Kidney capillary endothelial cell (primary cell): Measurements from ENCODE around the gene PRC1.
"Not testable (repeated sequence)": the region's sequence is repeated elsewhere in the genome, so short reads cannot be mapped to it uniquely, and the experiment has no call there.

Source experiments
- DNase-seq: peaks from one replicate; pipeline ENCODE4 v3.0.0-alpha.2; 2018; ENCODE audit warnings: low spot score

PRC1 gene

DNA sequence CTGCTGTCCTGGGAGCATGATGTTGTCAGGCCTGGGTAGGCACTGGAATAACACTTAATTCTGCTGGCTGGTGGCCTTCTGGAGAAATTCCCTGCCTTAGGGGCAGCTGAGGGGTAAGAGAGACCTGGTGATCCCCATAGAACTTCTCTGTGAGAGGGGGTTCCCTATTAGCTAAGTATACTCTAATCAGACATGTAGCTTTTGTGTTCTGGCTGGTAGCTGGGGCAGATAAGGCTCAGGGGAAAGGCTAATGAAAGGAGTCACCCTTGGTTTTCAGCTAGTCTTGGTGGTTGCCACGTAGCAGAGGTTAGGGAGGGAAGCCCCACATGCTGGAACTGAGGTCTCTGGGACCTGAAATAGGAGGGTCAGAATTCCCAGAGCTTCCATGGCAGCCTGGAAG, 61.0 kb downstream of the PRC1 start:
- no peak for DNase-seq

DNA sequence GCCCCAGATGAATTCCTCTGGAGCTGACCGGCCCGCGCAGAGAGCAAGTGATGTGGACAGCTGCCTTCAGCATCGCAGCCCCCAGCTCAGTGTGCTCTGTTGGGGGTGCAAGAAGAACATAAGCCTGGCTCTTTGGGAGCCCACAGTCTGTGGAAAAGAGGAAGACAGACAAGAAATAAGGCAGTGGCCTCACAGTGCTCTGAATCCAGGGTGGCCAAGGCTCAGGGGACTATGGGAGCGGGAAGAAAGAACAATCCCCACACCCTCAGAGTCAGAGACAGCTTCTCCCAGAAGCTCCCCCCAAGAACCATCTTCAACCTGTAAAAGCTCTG, 61.7 kb downstream of the PRC1 start:
- DNase-seq, result no peak

DNA sequence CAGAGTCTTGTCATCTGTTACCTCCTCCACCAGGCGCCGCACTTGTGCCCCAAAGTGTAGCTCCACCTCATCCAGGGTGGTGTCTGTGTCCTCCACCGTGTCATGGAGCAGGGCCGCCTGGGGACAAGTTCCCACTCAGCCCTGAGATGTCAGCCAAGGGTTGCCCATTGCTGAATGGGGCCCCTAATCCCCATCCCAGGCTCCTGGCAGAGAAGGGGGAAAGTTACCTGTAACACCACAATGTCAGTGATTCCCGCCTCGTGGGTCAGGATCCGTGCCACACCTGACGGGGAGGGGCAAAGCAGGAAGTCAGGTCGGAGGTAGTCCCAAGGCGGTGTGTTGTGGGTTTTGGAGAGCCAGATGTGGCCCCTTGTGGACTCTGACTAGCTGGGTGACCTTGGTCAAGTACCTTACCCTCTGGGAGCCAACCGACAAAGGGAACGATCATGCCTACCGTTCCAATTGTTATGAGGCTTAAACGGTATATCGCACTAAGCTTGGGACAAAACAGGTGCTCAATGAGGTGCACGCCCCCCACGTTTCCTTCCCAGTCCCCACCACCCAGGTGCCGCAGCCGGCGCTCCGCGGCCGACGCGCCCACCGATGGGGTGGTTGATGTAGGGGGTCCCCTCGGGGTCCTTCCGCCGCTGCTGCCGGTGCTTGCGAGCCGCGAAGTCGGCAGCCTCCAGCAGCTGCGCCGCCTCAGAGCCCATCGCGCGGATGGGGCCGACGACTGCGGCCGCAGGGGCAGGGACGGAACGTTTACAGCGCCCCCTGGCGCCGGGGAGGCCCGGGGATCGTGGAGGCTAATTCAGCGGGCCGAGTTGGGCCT, 62.3 kb downstream of the PRC1 start, which contains the start of gene HDDC3:
Gene HDDC3, minus strand, starts transcription at position 722 of the 832 bp plus-strand sequence. Its CDS starts 9 bp downstream, at position 713.
- DNase-seq, result peak; percentile 86

DNA sequence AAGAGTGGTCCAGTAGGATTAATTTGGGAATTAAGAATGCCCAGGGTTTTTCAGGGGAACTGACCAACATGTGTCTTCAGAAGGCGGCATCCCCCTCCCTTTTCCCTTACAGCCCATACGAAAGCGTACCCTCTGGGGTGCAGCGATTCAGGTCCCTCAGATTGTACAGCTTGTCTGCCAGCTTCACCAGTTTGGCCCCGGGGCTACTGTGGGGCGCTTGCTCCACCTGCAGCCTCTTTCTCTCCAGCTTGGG, 62.8 kb downstream of the PRC1 start:
- no peak for DNase-seq

DNA sequence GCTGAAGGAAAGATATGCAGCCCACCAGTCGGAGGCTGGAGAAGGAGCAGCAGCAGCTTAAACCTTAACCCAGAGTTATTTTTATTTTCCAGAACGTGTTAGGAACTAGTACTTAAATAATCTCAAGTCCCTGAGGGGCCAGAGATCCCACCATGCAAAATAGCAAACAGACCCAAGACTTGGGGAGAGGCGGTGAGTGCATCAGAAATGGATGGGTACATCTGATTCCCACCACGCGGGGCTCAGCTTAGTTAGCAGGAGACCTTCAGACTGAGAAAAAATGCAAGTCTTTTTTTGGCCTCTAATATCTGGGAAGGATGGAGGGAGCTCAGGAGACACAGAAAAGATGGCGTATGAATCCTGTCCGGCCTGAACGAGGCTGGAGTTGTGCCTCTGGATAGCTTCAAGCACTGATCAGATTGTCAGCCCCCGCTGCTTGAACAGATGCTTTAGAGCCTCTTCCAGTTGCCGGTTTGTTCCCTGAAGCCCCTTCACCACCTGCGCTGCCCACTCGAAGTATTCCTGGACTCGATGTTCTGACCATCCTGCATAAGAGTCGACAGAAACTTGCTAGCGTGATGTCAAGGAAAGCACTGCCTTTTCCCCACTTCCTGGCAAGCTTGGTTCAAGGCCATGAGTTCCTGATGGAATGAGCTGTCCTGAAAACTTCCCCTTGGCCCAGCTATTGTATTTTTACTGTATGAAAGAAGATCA, 63.3 kb downstream of the PRC1 start:
- DNase-seq, result no peak

DNA sequence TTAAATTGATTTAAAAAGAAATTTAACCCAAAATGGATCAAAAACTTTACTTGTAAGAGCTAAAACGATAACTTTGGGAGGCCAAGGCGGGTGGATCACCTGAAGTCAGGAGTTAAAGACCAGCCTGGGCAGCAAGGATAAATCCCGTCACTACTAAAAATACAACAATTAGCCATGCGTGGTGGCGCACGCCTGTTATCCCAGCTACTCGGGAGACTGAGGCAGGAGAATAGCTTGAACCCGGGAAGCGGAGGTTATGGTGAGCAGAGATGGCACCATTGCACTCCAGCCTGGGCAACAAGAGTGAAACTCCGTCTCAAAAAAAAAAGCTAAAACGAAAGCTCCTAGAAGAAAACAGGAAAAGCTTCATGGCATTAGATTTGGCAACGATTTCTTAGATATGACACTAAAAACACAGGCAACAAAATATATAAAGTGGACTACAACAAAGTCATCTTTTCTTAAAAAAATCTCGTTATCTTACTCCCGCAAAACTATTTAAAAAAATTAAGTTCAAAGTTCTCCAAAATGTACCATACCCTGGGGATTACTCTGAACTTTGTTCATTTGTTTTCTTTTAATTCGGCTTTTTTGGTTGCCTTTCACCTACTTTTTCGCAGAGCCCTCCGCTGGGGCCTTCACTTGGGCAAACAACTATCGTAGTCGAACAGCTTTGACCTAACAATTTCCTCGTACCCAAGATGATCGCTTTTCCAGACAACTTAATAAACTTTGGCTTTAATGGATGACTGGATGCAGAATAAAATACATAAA, 64.9 kb downstream of the PRC1 start:
- DNase-seq, result no peak

DNA sequence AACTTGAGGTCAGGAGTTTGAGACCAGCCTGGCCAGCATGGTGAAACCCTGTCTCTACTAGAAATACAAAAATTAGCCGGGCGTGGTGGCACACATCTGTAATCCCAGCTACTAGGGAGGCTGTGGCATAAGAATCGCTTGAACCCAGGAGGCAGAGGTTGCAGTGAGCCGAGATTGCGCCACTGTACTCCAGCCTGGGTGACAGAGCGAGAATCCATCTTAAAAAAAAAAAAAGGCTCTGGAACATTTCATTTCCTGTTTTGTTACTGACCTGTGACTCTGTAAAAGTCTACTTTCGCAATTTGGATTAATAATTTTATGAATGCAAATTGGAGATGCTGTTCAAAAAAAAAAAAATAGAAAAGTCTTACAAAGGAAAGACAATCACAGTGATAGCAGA, 66.2 kb downstream of the PRC1 start:
- not testable (repeated sequence) for DNase-seq

DNA sequence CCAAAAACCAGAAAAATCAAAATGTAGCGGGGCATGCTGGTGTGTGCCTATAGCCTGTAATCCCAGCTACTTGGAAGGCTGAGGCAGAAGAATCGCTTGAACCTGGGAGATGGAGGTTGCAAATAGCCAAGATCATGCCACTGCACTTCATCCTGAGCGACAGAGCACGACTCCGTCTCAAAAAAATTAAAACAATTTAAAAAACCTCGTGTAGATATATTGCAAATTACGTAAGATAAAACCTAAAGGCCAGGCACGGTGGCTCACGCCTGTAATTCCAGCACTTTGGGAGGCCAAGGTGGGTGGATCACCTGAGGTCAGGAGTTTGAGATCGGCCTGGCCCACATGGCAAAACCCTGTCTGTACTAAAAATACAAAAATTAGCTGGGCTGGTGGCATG, 67.6 kb downstream of the PRC1 start:
- not testable (repeated sequence) for DNase-seq

DNA sequence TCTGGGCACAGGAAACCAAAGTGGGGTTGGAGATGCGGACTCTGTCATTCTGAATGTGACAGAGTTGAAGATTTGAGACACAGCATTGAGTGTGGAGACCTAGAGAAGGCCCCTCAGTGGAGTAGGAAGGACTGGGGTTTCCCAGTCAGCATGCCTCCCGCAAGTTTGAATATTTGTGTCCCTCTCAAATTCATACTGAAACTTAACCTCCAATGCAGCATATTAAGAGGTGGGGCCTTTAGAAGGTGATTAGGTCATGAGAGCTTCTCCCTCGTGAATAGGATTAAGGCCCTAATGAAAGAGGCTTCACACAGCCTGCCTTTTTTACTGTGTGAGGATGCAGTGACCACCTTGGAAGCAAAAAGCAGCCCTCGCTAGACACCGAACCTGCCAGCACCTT, 70.0 kb downstream of the PRC1 start:
- no peak for DNase-seq

DNA sequence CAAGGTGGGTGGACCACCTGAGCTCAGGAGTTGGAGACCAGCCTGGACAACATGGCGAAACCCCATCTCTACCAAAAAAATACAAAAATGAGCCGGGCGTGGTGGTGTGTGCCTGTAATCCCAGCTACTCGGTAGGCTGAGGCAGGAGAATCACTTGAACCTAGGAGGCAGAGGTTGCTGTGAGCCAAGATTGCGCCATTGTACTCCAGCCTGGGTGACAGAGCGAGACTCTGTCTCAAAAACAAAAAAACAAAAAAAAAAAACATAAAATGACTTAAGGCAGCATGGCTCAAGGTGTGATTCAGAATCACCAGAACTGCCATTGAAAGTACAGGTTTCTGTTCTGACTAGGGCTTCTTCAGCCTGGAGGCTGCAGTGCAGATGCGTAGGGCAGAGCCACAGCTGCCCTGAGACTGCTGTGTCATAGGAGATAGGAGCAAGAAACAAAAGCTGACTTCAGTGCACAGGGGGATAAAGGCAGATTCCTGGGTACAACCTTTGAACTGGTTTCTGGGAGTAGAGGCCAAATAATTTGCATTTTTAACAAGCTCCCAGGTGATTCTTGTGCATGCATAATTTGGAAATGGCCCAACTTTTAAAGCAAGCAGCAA, 71.5 kb downstream of the PRC1 start:
- DNase-seq, result not testable (repeated sequence)

DNA sequence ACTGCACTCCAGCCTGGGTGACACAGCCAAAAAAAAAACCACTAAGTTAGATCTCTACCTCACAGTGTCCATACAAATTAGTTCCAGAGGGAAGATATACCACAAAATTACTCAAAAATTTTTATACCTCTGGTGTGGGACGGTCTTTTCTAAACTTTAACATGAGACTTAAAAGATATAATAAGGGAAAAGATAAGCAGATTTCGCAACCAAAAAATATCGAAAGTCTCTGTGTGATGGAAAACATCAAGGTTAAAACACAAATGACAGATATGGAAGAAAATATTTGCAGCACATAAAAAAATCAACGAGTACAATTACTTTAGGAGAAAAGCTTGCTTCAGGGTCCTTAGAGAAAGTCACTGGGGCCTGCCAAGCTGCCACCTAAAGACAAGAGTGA, 72.4 kb downstream of the PRC1 start:
- DNase-seq, result no peak

DNA sequence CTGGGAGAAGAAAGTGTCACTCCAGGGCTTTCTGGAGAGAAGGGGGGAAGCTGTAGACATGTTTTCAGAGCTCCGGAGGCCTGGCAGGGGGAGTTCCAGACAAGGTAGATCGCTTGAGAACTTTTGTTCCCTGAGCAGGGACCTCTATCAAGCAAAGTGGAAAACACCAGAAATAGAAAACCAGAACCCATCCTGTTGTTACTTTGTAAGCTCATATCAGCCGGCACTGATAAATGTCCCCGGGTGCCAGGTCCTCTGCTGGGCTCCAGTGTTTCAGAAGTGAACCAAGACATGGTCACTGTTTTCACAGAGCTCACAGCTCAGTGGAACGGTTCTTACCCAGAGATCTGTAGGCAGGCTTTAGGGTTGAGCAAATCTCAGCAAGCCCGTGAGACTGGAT, 75.5 kb downstream of the PRC1 start:
- no peak for DNase-seq

DNA sequence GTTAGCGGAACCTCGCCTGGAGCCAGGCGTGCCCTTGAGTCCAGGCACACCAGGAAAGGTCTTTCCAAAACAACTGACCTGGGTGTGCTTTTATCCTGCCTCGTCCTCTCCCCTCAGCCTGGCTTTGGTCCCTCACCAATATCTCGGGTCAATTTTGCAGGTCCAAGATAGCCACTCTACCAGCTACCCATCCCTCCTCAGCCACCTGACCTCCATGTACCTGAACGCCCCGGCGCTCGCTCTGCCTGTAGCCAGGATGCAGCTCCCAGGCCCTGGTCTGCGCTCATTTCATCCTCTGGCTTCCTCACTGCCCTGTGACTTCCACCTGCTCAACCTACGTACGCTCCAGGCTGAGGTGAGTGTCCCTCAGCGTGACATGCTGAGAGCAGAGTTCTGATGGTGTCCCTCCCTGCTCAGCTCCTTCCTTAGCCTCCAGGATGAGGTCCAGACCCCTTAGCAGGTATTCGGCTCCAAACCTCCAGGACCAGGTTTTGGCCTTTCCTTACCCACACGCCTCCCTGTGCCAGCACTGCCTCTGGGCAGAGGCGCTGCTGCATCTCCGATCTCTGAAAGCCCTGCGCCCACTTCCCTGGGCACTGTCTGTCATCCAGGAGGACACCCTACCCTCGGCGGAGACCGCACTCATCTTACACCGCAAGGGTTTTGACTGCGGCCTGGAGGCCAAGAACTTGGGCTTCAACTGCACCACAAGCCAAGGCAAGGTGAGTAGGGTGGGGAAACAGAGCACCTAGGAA, 76.1 kb downstream of the PRC1 start:
- DNase-seq, result no peak

DNA sequence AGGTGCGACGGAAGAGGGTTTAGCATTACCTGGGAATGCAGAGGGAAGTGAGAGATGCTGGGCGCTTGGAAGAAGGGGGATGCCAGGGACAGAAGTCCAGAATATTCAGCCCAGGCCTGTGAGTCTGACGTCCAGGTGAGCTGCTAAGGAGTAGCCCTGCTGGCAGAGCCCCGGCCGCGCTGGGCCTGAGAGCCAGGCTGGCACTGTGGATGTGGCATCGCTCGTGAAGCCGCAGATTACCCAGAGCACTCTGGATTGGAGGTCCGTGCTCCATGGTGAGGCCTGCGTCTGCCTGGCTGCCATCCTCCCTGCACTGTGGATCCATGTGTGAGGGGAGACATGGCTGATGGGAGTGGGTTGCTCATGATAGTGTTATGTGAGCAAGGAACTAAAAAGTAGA, 76.8 kb downstream of the PRC1 start:
- no peak for DNase-seq

DNA sequence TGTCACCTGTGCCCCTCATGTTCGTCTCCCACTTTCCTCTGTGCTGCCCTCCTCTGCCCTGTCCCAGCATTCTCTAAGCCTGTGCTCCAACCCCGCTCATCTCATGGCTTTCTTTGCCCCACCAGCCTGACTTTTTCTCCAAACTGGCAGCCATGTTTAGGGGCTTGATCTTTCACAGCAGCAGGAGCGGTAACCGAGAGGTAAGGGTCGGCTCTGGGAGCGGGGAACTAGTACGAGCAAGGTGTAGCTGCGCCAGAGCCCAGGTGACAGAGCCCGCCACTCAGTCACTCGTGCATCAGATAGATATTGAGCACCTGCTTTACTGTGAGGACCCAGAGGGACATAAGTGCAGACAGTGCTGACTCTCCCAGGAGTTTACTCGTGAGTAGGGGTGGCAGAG, 77.9 kb downstream of the PRC1 start:
- DNase-seq, result no peak
